ENCODE data around the gene PRKCB.

GRCh38 chr16:24217461-24217860 lies 381.7 kb downstream of the PRKCB start:
- TF ChIP-seq MAX (IDR thresholded peaks at IDR 0.05) (no peak), EGR1 (IDR thresholded peaks at IDR 0.05; ENCODE audit: borderline replicate concordance, low read depth, low read length) (no peak), KDM5A (IDR thresholded peaks at IDR 0.05; ENCODE audit: low read length) (no peak), JUND (IDR thresholded peaks at IDR 0.05; ENCODE audit: low read length) (no peak), POLR2A (IDR thresholded peaks at IDR 0.05; ENCODE audit: control extremely low read depth in 1 of 2, low read depth in 2 of 2, low read length in 2 of 2) (no peak), POLR2AphosphoS5 (IDR thresholded peaks at IDR 0.05; ENCODE audit: low read depth, low read length) (no peak), EP300 (IDR thresholded peaks at IDR 0.05; ENCODE audit: borderline replicate concordance in 1 of 2, low read depth in 2 of 2, low read length in 2 of 2) (no peak)
